RWPE1 (cell line): Measurements from ENCODE around the gene GPR156.
A peak's percentile ranks its signal among the peaks of the same experiment; 100 is the strongest.
"Not testable (repeated sequence)": the region's sequence is repeated elsewhere in the genome, so short reads cannot be mapped to it uniquely, and the experiment has no call there.

Experiments
- CTCF ChIA-PET: fragments of 350-600 bp; sonication (Branson Sonifier 250); formaldehyde crosslinking; extraction: SDS; loops from one replicate; lab custom pipeline; 2021; lab: Yijun Ruan, JAX
- POLR2A ChIA-PET: fragments of 400-600 bp; formaldehyde crosslinking; extraction: SDS; loops from one replicate; lab custom pipeline; 2020; ENCODE audit warnings: antibody characterized with exemption; ENCODE audit not compliant: low non-redundant PET; lab: Yijun Ruan, JAX
- DNase-seq: peaks from one replicate; pipeline ENCODE4 v3.0.0; 2012; ENCODE audit warnings: low spot score
- H3K27ac ChIP-seq: fragments of 450-650 bp; 2 replicates; pipeline ENCODE4 v1.5.1; 2017
- CTCF ChIP-seq: fragments of 450-650 bp; conservative IDR thresholded peaks from 2 replicates; pipeline ENCODE4 v1.5.1; 2017; ENCODE audit warnings: low read depth, mild to moderate bottlenecking

GPR156 gene

DNA sequence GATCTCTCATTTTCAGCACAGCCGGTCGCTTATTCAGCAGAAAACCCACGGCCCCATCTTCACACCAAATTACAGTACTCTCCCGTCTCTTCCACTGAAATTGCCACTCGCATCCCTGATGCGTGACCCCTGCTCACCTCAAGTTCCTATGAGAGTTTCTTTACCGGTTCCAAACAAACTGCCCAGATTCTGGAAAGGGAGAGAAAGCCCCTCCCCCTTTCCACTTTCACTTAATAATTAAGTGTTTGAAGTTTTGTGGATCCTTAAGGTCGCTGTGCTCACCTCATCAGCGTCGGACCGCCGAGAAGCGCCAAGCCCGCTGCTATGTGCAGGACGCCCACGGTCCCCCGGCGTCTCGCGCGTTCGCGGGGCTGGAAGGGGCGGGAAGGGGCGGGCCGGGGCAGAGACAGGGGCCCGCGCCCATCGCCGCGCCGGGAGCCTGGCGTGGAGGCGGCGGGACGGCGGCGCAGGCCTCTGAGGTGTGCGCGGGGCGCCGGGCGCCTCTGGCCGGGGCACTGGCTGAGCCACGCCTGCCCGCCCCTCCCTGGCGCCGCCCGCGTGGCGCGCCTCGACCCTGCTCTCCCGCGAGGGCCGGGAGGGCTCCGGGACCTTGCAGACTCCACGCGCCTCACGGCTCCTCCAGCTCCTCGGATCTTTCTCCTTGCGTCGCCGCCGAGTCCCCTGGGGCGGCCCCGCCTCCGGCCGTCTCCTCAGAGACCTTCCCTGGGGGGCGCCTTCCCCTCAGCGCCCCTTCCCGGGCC lies at the start of gene GPR156:
Gene GPR156, minus strand, starts transcription at position 476 of the 761 bp plus-strand sequence. CDS start 41,124 bp downstream, outside the sequence.
- ChIA-PET POLR2A (interaction anchor here (0.6 kb wide), 1 partner anchor 23 kb away, joined by 3 read pairs; no protein-coding TSS in a partner anchor), CTCF (no interaction called here)
- no peak for TF ChIP-seq CTCF
- peak; percentile 33 for DNase-seq
- H3K27ac ChIP-seq, result no peak within 1 kb of the TSS

DNA sequence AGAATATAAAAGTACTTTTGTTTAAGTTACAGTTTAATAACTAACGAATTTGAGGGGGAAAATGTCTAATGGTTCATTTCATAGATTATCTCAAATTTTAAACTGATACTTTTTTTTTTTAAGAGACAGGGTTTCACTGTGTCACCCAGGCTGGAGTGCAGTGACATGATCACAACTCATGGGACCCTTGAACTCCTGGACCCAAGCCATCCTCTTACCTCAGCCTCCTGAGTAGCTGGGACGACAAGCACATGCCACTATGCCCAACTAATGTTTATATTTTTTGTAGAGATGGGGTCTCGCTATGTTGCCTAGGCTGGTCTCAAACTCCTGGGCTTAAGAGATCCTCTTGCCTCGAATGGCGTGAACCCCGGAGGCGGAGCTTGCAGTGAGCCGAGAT lies 47.6 kb upstream of the GPR156 start:
- CTCF ChIA-PET, result no interaction called here
- no peak for TF ChIP-seq CTCF
- DNase-seq, result no peak
- POLR2A ChIA-PET, result no interaction called here
- H3K27ac ChIP-seq, result no peak overlapping the region

GRCh38 chr3:120331076-120331475 lies 46.1 kb upstream of the GPR156 start:
- no peak for TF ChIP-seq CTCF
- DNase-seq, result no peak
- H3K27ac ChIP-seq, result no peak overlapping the region
- ChIA-PET CTCF (no interaction called here), POLR2A (no interaction called here)

DNA sequence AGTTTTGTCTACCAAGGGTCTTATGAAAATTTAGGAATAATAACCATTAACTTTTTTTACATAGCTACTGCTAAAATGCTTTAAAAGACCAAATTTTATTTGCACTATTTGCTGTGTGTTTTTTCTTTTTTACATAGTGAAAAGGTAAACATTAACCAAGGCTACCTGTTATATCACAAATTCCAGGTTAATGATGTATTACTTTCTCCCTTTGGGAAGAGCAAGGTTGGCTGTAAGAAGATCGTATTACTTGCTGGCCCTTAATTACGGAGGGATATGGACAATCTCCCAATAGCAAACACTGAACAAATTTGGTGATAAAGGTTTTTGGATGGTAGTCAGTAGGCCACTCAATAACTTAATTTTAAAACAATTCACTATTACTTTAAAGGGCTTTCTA lies 41.8 kb upstream of the GPR156 start:
- TF ChIP-seq CTCF, result no peak
- no peak overlapping the region for H3K27ac ChIP-seq
- no peak for DNase-seq
- CTCF ChIA-PET, result interaction anchor here (0.5 kb wide), 1 partner anchor 58 kb away, joined by 3 read pairs; no protein-coding TSS in a partner anchor
- POLR2A ChIA-PET, result no interaction called here

DNA sequence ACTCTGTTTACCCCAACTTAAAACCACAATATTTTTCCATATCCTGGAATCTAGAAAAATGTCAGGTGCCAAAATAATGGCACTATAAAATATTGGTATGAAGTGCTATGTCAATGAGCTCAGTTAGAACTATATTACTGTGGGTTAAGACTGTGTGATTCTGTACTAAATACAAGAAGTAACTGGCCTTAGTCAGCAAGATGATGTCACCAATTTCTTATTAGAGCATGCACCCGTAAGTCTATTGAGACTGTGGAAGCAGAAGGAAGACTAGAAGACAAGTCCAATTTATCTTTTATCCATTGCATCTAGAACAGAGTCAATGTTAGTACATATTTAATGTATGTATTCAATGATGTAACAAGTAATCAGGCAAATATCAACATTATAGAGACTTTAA lies 39.2 kb upstream of the GPR156 start:
- H3K27ac ChIP-seq, result no peak overlapping the region
- no peak for TF ChIP-seq CTCF
- DNase-seq, result no peak
- ChIA-PET CTCF (no interaction called here), POLR2A (no interaction called here)

- POLR2A ChIA-PET, H3K27ac ChIP-seq, DNase-seq, CTCF ChIA-PET: not testable (repeated sequence)
Measured at GRCh38 chr3:120323761-120324160, 38.7 kb upstream of the GPR156 start.
